H1 (cell line): ENCODE results near the gene DDR2. TPM values are rescaled to one million over a fixed set of nuclear protein-coding genes. Genes with fewer than 3 reads are reported as not detected.

Experiments used
- CTCF ChIA-PET: fragments of 300-600 bp; sonication (Branson Sonifier 250); formaldehyde crosslinking; loops from one replicate; lab custom pipeline; 2021; ENCODE audit not compliant: partially characterized antibody; lab: Charles Lee
- POLR2A ChIA-PET: fragments of 300-600 bp; sonication (Branson Sonifier 250); formaldehyde crosslinking; loops from one replicate; lab custom pipeline; 2021; ENCODE audit warnings: inconsistent platforms; ENCODE audit not compliant: partially characterized antibody; lab: Charles Lee
- DNase-seq, 2 experiments: peaks; one replicate each; pipeline versions ENCODE4 v3.0.0 to v3.0.0-alpha.2; 2010 to 2022; ENCODE audit warnings: low spot score in 2 of 2, low read depth in 1 of 2, mixed read lengths in 1 of 2
- FAIRE-seq: peaks from 2 replicates; lab custom pipeline; 2011; peaks lifted over from hg19 to GRCh38; lab: Jason Lieb, UNC
- H2AFZ ChIP-seq: 2 replicates; pipeline ENCODE4 v1.8.1; 2012; ENCODE audit warnings: low read length, inconsistent platforms
- H2AK5ac ChIP-seq: 2 replicates; pipeline ENCODE4 v1.6.1; 2013; ENCODE audit warnings: low read depth, low read length
- H2BK120ac ChIP-seq: replicated peaks from 2 replicates; pipeline ENCODE3; 2013; ENCODE audit warnings: low read depth, low read length, inconsistent platforms
- H2BK12ac ChIP-seq: 2 replicates; pipeline ENCODE4 v1.6.1; 2013; ENCODE audit warnings: low read depth, low read length
- H2BK15ac ChIP-seq: 2 replicates; pipeline ENCODE4 v1.6.1; 2013; ENCODE audit warnings: low read length
- H2BK20ac ChIP-seq: 2 replicates; pipeline ENCODE4 v1.6.1; 2013; ENCODE audit warnings: low read length
- H2BK5ac ChIP-seq: 2 replicates; pipeline ENCODE4 v1.6.1; 2013; ENCODE audit warnings: low read depth, low read length
- H3K14ac ChIP-seq: 2 replicates; pipeline ENCODE4 v1.6.1; 2013; ENCODE audit warnings: inconsistent platforms; ENCODE audit not compliant: insufficient read length
- H3K18ac ChIP-seq: 2 replicates; pipeline ENCODE4 v1.6.1; 2013; ENCODE audit warnings: low read length; ENCODE audit errors: extremely low read depth
- H3K23ac ChIP-seq: 2 replicates; pipeline ENCODE4 v1.6.1; 2013; ENCODE audit warnings: inconsistent platforms; ENCODE audit not compliant: insufficient read length
- H3K23me2 ChIP-seq: 2 replicates; pipeline ENCODE4 v1.6.1; 2013; ENCODE audit warnings: low read depth, low read length
- H3K27ac ChIP-seq: 2 replicates; pipeline ENCODE4 v1.6.1; 2011; ENCODE audit warnings: low read depth, low read length, inconsistent platforms
- H3K27me3 ChIP-seq, 4 experiments: replicated peaks in 1 of 4; 1 replicate in 1 of 4; 2 replicates in 3 of 4; pipeline versions ENCODE4 v1.6.1 to v1.8.1; 2011 to 2013; ENCODE audit warnings: low read length in 3 of 4, mild to moderate bottlenecking in 3 of 4, inconsistent platforms in 2 of 4, mixed read lengths in 2 of 4, moderate library complexity in 1 of 4; ENCODE audit not compliant: control insufficient read depth in 3 of 4, insufficient read depth in 3 of 4; ENCODE audit errors: extremely low read depth in 1 of 4
- H3K36me3 ChIP-seq, 4 experiments: 2 replicates each; pipeline versions ENCODE4 v1.6.1 to v1.8.1; 2011 to 2013; ENCODE audit warnings: mild to moderate bottlenecking in 4 of 4, low read length in 3 of 4, moderate library complexity in 2 of 4, control low read depth in 1 of 4, inconsistent platforms in 1 of 4; ENCODE audit not compliant: insufficient read depth in 4 of 4, control insufficient read depth in 2 of 4
- H3K4ac ChIP-seq: replicated peaks from 2 replicates; pipeline ENCODE3; 2013; ENCODE audit warnings: low read length, low read depth, mixed read lengths, inconsistent platforms; ENCODE audit not compliant: insufficient read length
- H3K4me1 ChIP-seq, 4 experiments: replicated peaks in 1 of 4; 1 replicate in 1 of 4; 2 replicates in 3 of 4; pipeline versions ENCODE4 v1.6.1 to v1.8.1; 2011 to 2013; ENCODE audit warnings: low read length in 3 of 4, inconsistent platforms in 2 of 4, mixed read lengths in 1 of 4; ENCODE audit not compliant: insufficient read depth in 4 of 4, control insufficient read depth in 3 of 4
- H3K4me2 ChIP-seq, 2 experiments: 2 replicates each; pipeline versions ENCODE4 v1.6.1 to v1.8.1; 2011 to 2013; ENCODE audit warnings: low read depth in 2 of 2, low read length in 2 of 2, control low read depth in 1 of 2, inconsistent platforms in 1 of 2, mild to moderate bottlenecking in 1 of 2; ENCODE audit not compliant: insufficient read depth in 1 of 2
- H3K4me3 ChIP-seq, 4 experiments: fragments of 200-600, 300-600 bp in 1 of 4; sonication (generic), shearing (Covaris generic), sonication (Bioruptor Twin) in 1 of 4; 2 replicates each; pipeline versions ENCODE4 v1.5.1 to v1.8.1; 2011 to 2016; ENCODE audit warnings: low read length in 4 of 4, low read depth in 3 of 4, control low read depth in 2 of 4, inconsistent platforms in 2 of 4, mild to moderate bottlenecking in 2 of 4, mixed read lengths in 1 of 4, moderate library complexity in 1 of 4; ENCODE audit not compliant: insufficient read depth in 2 of 4; ENCODE audit errors: extremely low read depth in 1 of 4
- H3K56ac ChIP-seq: replicated peaks from 2 replicates; pipeline ENCODE3; 2013; ENCODE audit warnings: low read depth, mild to moderate bottlenecking, mixed read lengths, low read length, inconsistent platforms; ENCODE audit not compliant: insufficient read length
- H3K79me1 ChIP-seq: 2 replicates; pipeline ENCODE4 v1.6.1; 2013; ENCODE audit warnings: low read depth, low read length, control low read depth
- H3K79me2 ChIP-seq, 2 experiments: 2 replicates each; pipeline versions ENCODE4 v1.6.1 to v1.8.1; 2012 to 2013; ENCODE audit warnings: low read length in 2 of 2, mild to moderate bottlenecking in 2 of 2, inconsistent platforms in 1 of 2; ENCODE audit not compliant: insufficient read depth in 2 of 2, control insufficient read depth in 1 of 2
- H3K9ac ChIP-seq, 4 experiments: replicated peaks in 1 of 4; 1 replicate in 1 of 4; 2 replicates in 3 of 4; pipeline versions ENCODE4 v1.6.1 to v1.8.1; 2011 to 2013; ENCODE audit warnings: low read depth in 3 of 4, low read length in 3 of 4, control low read depth in 2 of 4, mild to moderate bottlenecking in 2 of 4, moderate library complexity in 2 of 4, inconsistent platforms in 1 of 4; ENCODE audit errors: extremely low read depth in 1 of 4
- H3K9me3 ChIP-seq, 2 experiments: 2 replicates each; pipeline versions ENCODE4 v1.6.1 to v1.8.1; 2012 to 2013; ENCODE audit warnings: mild to moderate bottlenecking in 2 of 2, moderate library complexity in 2 of 2, control low read depth in 1 of 2, inconsistent platforms in 1 of 2, low read depth in 1 of 2, low read length in 1 of 2, mixed read lengths in 1 of 2; ENCODE audit not compliant: insufficient read depth in 2 of 2
- H4K20me1 ChIP-seq, 2 experiments: replicated peaks in 1 of 2; 2 replicates each; pipeline versions ENCODE3 to v1.8.1; 2011 to 2013; ENCODE audit warnings: inconsistent platforms in 2 of 2, low read length in 2 of 2, mild to moderate bottlenecking in 1 of 2; ENCODE audit not compliant: insufficient read depth in 2 of 2, control insufficient read depth in 1 of 2
- H4K5ac ChIP-seq: 2 replicates; pipeline ENCODE4 v1.6.1; 2013; ENCODE audit warnings: low read length, low read depth, mixed read lengths, inconsistent platforms; ENCODE audit not compliant: insufficient read length
- H4K8ac ChIP-seq: 2 replicates; pipeline ENCODE4 v1.8.0; 2013; ENCODE audit warnings: mild to moderate bottlenecking, moderate library complexity, low read length, inconsistent platforms; ENCODE audit not compliant: insufficient read depth; ENCODE audit errors: extremely low read depth
- H4K91ac ChIP-seq: replicated peaks from 2 replicates; pipeline ENCODE3; 2013; ENCODE audit warnings: low read length, mixed read lengths, inconsistent platforms; ENCODE audit not compliant: insufficient read length
- CHD1 ChIP-seq: IDR thresholded peaks from 2 replicates; pipeline ENCODE4 v1.6.1; 2012; ENCODE audit warnings: low read depth, low read length, improper control_type of control experiment
- CHD2 ChIP-seq: IDR thresholded peaks from 2 replicates; pipeline ENCODE4 v1.6.1; 2012; ENCODE audit warnings: low read length, improper control_type of control experiment
- CREB1 ChIP-seq: IDR thresholded peaks from 2 replicates; pipeline ENCODE4 v1.6.1; 2012; ENCODE audit warnings: inconsistent platforms
- EGR1 ChIP-seq: IDR thresholded peaks from 2 replicates; pipeline ENCODE4 v1.6.1; 2011; ENCODE audit warnings: low read depth, low read length, borderline replicate concordance
- GTF2F1 ChIP-seq: IDR thresholded peaks from 2 replicates; pipeline ENCODE4 v1.6.1; 2012; ENCODE audit warnings: low read depth, low read length, improper control_type of control experiment, borderline replicate concordance
- MAFK ChIP-seq: IDR thresholded peaks from 2 replicates; pipeline ENCODE4 v1.6.1; 2012; ENCODE audit warnings: low read depth, mild to moderate bottlenecking, improper control_type of control experiment, low read length
- SUZ12 ChIP-seq: fragments of 200-600 bp; sonication (generic); IDR thresholded peaks from 2 replicates; pipeline ENCODE4 v1.6.1; 2012; ENCODE audit warnings: mild to moderate bottlenecking, inconsistent platforms, low read length, moderate library complexity, mixed read lengths
- TCF12 ChIP-seq: IDR thresholded peaks from 2 replicates; pipeline ENCODE4 v1.6.1; 2011; ENCODE audit warnings: low read depth, mild to moderate bottlenecking, low read length
- WGBS, 2 experiments: shearing (Covaris generic) in 1 of 2; methylation state at CpG; one replicate each; pipeline versions ENCODE4 v1.1.6 to v1.1.7; 2013 to 2015; ENCODE audit warnings: low lambda C conversion rate in 2 of 2, mixed read lengths in 2 of 2, inconsistent platforms in 1 of 2, low coverage in 1 of 2, missing lambda C conversion rate in 1 of 2; ENCODE audit not compliant: insufficient replicate concordance in 2 of 2, insufficient coverage in 1 of 2, insufficient read length in 1 of 2; ENCODE audit errors: extremely low coverage in 1 of 2, missing lambda C conversion rate in 1 of 2; 5-methylcytosine and 5-hydroxymethylcytosine counted together
- polyA plus RNA-seq, 7 experiments: library from polyadenylated mRNA; depleted of rRNA in 3 of 7; stranded (reverse) in 5 of 7; unstranded in 2 of 7; fragments of >200 nt in 5 of 7; fragments of 200-250 nt in 2 of 7; gene quantifications; 1 replicate in 5 of 7; 2 replicates in 1 of 7; 4 replicates in 1 of 7; pipeline versions ENCODE4 v1.2.1 to v1.2.3, GENCODE V29; 2011 to 2013; ENCODE audit warnings: missing spikeins in 2 of 7, mixed read lengths in 2 of 7
- total RNA-seq: library from RNA; stranded (reverse); fragmentation: NEBNext Ultra II Directional; extraction: Animal tissue kit (Norgen Biotek cat#: 25700); gene quantifications from 2 replicates; pipeline ENCODE4 v1.2.1, GENCODE V29; 2021
- TF ChIP-seq, protein P1 (sequence below): IDR thresholded peaks from 2 replicates; pipeline ENCODE4 v1.6.1; 2011; ENCODE audit warnings: low read depth, mild to moderate bottlenecking, low read length; ENCODE audit not compliant: insufficient read depth

DDR2 gene
- total and polyA plus RNA-seq, 2 of the 8 experiments (the other 6 are each of a cell fraction or from before 2014, with no cell fraction given) = 1.00 to 2.1 TPM

DNA sequence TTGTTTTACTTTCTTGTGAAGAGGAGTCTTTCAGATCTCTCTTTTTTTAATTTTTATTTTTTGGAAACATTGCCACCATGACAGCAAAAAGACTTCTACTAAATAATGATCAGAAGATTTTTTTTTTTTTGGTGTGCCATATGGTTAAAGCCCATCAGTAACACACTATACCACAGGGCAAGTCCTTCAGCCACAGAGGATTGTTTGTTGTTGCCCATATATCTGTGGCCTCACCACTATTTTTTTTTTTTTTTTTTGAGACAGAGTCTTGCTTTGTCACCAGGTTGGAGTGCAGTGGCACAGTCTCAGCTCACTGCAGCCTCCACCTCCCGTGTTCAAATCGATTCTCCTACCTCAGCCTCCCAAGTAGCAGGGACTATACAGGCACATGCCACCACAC, 41.6 kb upstream of the DDR2 start:
- Histone ChIP-seq H3K27me3 (no peaks in the 10 kb centered on the region), H3K36me3 (peaks cover 0 to 3% (median 1%) of the 10 kb centered on the region in 4 experiments; a peak in 2 of 8 replicates), H2BK20ac (no peak overlapping the region), H3K4ac (no peak overlapping the region), H4K20me1 (no peaks in the 10 kb centered on the region), H3K23ac (no peak overlapping the region), H3K4me1 (no peaks in the 10 kb centered on the region), H3K9ac (no peak overlapping the region), H3K56ac (no peak overlapping the region), H2AFZ (no peak overlapping the region), H4K5ac (no peak overlapping the region), H2BK15ac (no peak overlapping the region), H3K18ac (no peak overlapping the region), H3K79me1 (no peaks in the 10 kb centered on the region; the same call in 1 of the 2 replicates), H3K4me2 (no peak overlapping the region), H2BK12ac (no peak overlapping the region), H2BK120ac (no peak overlapping the region), H3K23me2 (no peaks in the 10 kb centered on the region), H4K91ac (no peak overlapping the region), H3K14ac (no peak overlapping the region), H4K8ac (no peak overlapping the region), H2BK5ac (no peak overlapping the region), H3K9me3 (no peaks in the 10 kb centered on the region), H3K4me3 (no peak overlapping the region), H3K79me2 (no peaks in the 10 kb centered on the region), H3K27ac (no peak overlapping the region), H2AK5ac (no peak overlapping the region)
- ChIA-PET CTCF (interaction anchor here (0.7 to 1.4 kb wide), 3 partner anchors 14 to 233 kb away, joined by 3 to 4 read pairs (median 3); no protein-coding TSS in a partner anchor), POLR2A (interaction anchor here (0.6 kb wide), 1 partner anchor 77 kb away, joined by 3 read pairs; no protein-coding TSS in a partner anchor)
- 100% methylated on average over 2 of the region's 2 CpGs; no CpG with 5 or more reads in 1 of the 2 experiments for WGBS, 2 experiments
- FAIRE-seq = no peak
- TF ChIP-seq CHD1 (no peak), GTF2F1 (no peak), TCF12 (no peak), CHD2 (no peak), SUZ12 (no peak), MAFK (no peak), EGR1 (no peak), CREB1 (no peak)
- TF ChIP-seq, protein P1, sequence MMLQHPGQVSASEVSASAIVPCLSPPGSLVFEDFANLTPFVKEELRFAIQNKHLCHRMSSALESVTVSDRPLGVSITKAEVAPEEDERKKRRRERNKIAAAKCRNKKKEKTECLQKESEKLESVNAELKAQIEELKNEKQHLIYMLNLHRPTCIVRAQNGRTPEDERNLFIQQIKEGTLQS = no peak
- DNase-seq = no peak
